Fibroblast of skin of abdomen (primary cell): Measurements from ENCODE around the gene KIF11.

Source experiments
- DNase-seq: peaks from one replicate; pipeline ENCODE4 v3.0.0-alpha.2; 2013

Gene KIF11

GRCh38 chr10:92688573-92688926 is 95.6 kb downstream of the KIF11 start:
- no peak for DNase-seq

GRCh38 chr10:92688927-92689662 is 96.2 kb downstream of the KIF11 start:
- no peak for DNase-seq

GRCh38 chr10:92689663-92690210 is 96.8 kb downstream of the KIF11 start, which contains the start of gene HHEX:
Gene HHEX (plus strand): TSS chr10:92689955. CDS start chr10:92689987, 32 bp downstream.
- peak; percentile 41 for DNase-seq

- DNase-seq, result peak; percentile 21
Measured at GRCh38 chr10:92690211-92690914, 97.4 kb downstream of the KIF11 start.

GRCh38 chr10:92690915-92691590 is 98.1 kb downstream of the KIF11 start:
- DNase-seq, result no peak

GRCh38 chr10:92691591-92692079 is 98.7 kb downstream of the KIF11 start:
- no peak for DNase-seq

GRCh38 chr10:92692080-92692671 is 99.2 kb downstream of the KIF11 start:
- DNase-seq, result no peak

- no peak for DNase-seq
Measured at GRCh38 chr10:92692697-92693533, 100.0 kb downstream of the KIF11 start.

- no peak for DNase-seq
Measured at GRCh38 chr10:92693534-92693893, 100.6 kb downstream of the KIF11 start.

- DNase-seq, result peak; percentile 48
Measured at GRCh38 chr10:92695679-92696605, 103.0 kb downstream of the KIF11 start.

- DNase-seq, result no peak
Measured at GRCh38 chr10:92696606-92697383, 103.9 kb downstream of the KIF11 start.

- DNase-seq, result no peak
Measured at GRCh38 chr10:92697663-92698511, 105.0 kb downstream of the KIF11 start.

- DNase-seq, result no peak
Measured at GRCh38 chr10:92699193-92699517, 106.2 kb downstream of the KIF11 start.

- peak; percentile 51 for DNase-seq
Measured at GRCh38 chr10:92699518-92700381, 106.8 kb downstream of the KIF11 start.

- no peak for DNase-seq
Measured at GRCh38 chr10:92702301-92702916, 109.5 kb downstream of the KIF11 start.
